Measurements from ENCODE around the gene PLPP4. TPM values are rescaled to one million over a fixed set of nuclear protein-coding genes. Genes with fewer than 3 reads are reported as not detected.

Gene PLPP4
- total and polyA plus RNA-seq, 2 donors = 0.14 to 0.27 TPM

GRCh38 chr10:120460776-120461175 is 3.7 kb downstream of the PLPP4 start:
- DNase-seq (ENCODE audit: low read depth in 6 of 9, low spot score in 9 of 9) = no peak
- H3K9me3 ChIP-seq (ENCODE audit: control insufficient read depth in 2 of 2, insufficient read depth in 1 of 2, low read length in 1 of 2) = no peaks in the 10 kb centered on the region
- H3K4me1 ChIP-seq (ENCODE audit: control insufficient read depth in 2 of 2, insufficient read depth in 2 of 2, low read length in 2 of 2) = peaks cover 0 to 9% of the 10 kb centered on the region in 2 donors
- peaks cover 24 to 32% of the 10 kb centered on the region in 2 donors for H3K27me3 ChIP-seq (ENCODE audit: control insufficient read depth in 2 of 2, insufficient read depth in 1 of 2, low read length in 1 of 2)
- H3K4me3 ChIP-seq (ENCODE audit: low read length in 2 of 2) = no peak overlapping the region
- no peaks in the 10 kb centered on the region for H3K36me3 ChIP-seq (ENCODE audit: control insufficient read depth in 2 of 2, insufficient read depth in 2 of 2, low read length in 1 of 2)
- H3K27ac ChIP-seq (ENCODE audit: low read depth in 1 of 2, low read length in 1 of 2) = no peak overlapping the region

GRCh38 chr10:120462018-120462682 is 5.1 kb downstream of the PLPP4 start:
- H3K9me3 ChIP-seq (ENCODE audit: control insufficient read depth in 2 of 2, insufficient read depth in 1 of 2, low read length in 1 of 2) = no peaks in the 10 kb centered on the region
- H3K4me1 ChIP-seq (ENCODE audit: control insufficient read depth in 2 of 2, insufficient read depth in 2 of 2, low read length in 2 of 2) = peaks cover 0 to 2% of the 10 kb centered on the region in 2 donors
- WGBS = 97% methylated on average over 8 of the region's 8 CpGs
- no peak overlapping the region for H3K4me3 ChIP-seq (ENCODE audit: low read length in 2 of 2)
- no peak for DNase-seq (ENCODE audit: low read depth in 6 of 9, low spot score in 9 of 9)
- no peak overlapping the region for H3K27ac ChIP-seq (ENCODE audit: low read depth in 1 of 2, low read length in 1 of 2)
- peaks cover 17 to 22% of the 10 kb centered on the region in 2 donors for H3K27me3 ChIP-seq (ENCODE audit: control insufficient read depth in 2 of 2, insufficient read depth in 1 of 2, low read length in 1 of 2)
- no peaks in the 10 kb centered on the region for H3K36me3 ChIP-seq (ENCODE audit: control insufficient read depth in 2 of 2, insufficient read depth in 2 of 2, low read length in 1 of 2)

DNA sequence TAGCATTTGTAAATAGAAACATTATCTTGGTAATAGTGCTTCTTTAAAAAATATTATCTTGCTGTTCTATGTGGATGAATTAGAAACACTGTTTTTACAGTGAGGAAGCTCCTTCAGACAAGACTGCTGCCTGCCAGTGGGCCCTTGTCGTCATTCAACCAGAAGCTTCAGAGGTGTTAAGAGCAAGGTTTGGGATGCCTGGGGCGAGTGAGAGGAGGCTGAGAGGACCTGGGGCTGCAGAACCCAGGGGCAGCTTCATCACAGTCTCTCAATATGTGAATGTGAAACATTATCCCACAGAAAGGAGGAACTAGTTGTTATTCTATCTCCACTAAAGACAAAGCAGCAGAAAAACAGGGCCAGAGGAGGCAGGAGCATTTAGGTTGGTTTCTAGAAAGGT is 8.1 kb downstream of the PLPP4 start:
- no peaks in the 10 kb centered on the region for H3K9me3 ChIP-seq (ENCODE audit: control insufficient read depth in 2 of 2, insufficient read depth in 1 of 2, low read length in 1 of 2)
- no peak for DNase-seq (ENCODE audit: low read depth in 6 of 9, low spot score in 9 of 9)
- no peaks in the 10 kb centered on the region for H3K36me3 ChIP-seq (ENCODE audit: control insufficient read depth in 2 of 2, insufficient read depth in 2 of 2, low read length in 1 of 2)
- H3K4me3 ChIP-seq (ENCODE audit: low read length in 2 of 2) = no peak overlapping the region
- H3K27me3 ChIP-seq (ENCODE audit: control insufficient read depth in 2 of 2, insufficient read depth in 1 of 2, low read length in 1 of 2) = no peaks in the 10 kb centered on the region
- no peaks in the 10 kb centered on the region for H3K4me1 ChIP-seq (ENCODE audit: control insufficient read depth in 2 of 2, insufficient read depth in 2 of 2, low read length in 2 of 2)
- no peak overlapping the region for H3K27ac ChIP-seq (ENCODE audit: low read depth in 1 of 2, low read length in 1 of 2)
- 87% methylated on average over 2 of the region's 2 CpGs for WGBS

GRCh38 chr10:120466006-120466405 is 9.0 kb downstream of the PLPP4 start:
- DNase-seq (ENCODE audit: low read depth in 6 of 9, low spot score in 9 of 9) = no peak
- H3K27ac ChIP-seq (ENCODE audit: low read depth in 1 of 2, low read length in 1 of 2) = no peak overlapping the region
- WGBS = 98% methylated on average over 2 of the region's 2 CpGs

DNA sequence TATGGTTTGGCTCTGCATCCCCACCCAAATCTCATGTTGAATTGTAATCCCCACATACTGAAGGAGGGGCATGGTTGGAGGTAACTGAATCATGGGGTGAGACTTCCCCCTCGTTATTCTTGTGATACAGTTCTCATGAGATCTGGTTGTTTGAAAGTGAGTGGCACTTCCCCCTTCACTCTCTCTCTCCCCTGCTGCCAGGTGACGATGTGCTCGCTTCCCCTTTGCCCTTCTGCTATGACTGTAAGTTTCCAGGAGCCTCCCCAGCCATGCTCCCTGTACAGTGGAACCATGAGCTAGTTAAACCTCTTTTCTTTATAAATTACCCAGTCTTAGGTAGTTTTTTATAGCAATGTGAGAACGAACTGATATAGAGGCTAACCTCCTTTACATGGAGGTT is 16.6 kb downstream of the PLPP4 start:
- no peak for DNase-seq (ENCODE audit: low read depth in 6 of 9, low spot score in 9 of 9)
- H3K27ac ChIP-seq (ENCODE audit: low read depth in 1 of 2, low read length in 1 of 2) = no peak overlapping the region
- no peaks in the 10 kb centered on the region for H3K36me3 ChIP-seq (ENCODE audit: control insufficient read depth in 2 of 2, insufficient read depth in 2 of 2, low read length in 1 of 2)
- no peak overlapping the region for H3K4me3 ChIP-seq (ENCODE audit: low read length in 2 of 2)
- H3K4me1 ChIP-seq (ENCODE audit: control insufficient read depth in 2 of 2, insufficient read depth in 2 of 2, low read length in 2 of 2) = no peaks in the 10 kb centered on the region
- H3K27me3 ChIP-seq (ENCODE audit: control insufficient read depth in 2 of 2, insufficient read depth in 1 of 2, low read length in 1 of 2) = no peaks in the 10 kb centered on the region
- 63% methylated on average over 4 of the region's 4 CpGs for WGBS
- H3K9me3 ChIP-seq (ENCODE audit: control insufficient read depth in 2 of 2, insufficient read depth in 1 of 2, low read length in 1 of 2) = no peaks in the 10 kb centered on the region

More at GRCh38 chr10:120466006-120466405, 9.0 kb downstream of the PLPP4 start:
- H3K36me3 ChIP-seq (ENCODE audit: control insufficient read depth in 2 of 2, insufficient read depth in 2 of 2, low read length in 1 of 2) = no peaks in the 10 kb centered on the region
- no peak overlapping the region for H3K4me3 ChIP-seq (ENCODE audit: low read length in 2 of 2)
- no peaks in the 10 kb centered on the region for H3K9me3 ChIP-seq (ENCODE audit: control insufficient read depth in 2 of 2, insufficient read depth in 1 of 2, low read length in 1 of 2)
- no peaks in the 10 kb centered on the region for H3K27me3 ChIP-seq (ENCODE audit: control insufficient read depth in 2 of 2, insufficient read depth in 1 of 2, low read length in 1 of 2)
- H3K4me1 ChIP-seq (ENCODE audit: control insufficient read depth in 2 of 2, insufficient read depth in 2 of 2, low read length in 2 of 2) = no peaks in the 10 kb centered on the region

GRCh38 chr10:120474956-120475355 is 17.9 kb downstream of the PLPP4 start:
- no peak overlapping the region for H3K27ac ChIP-seq (ENCODE audit: low read depth in 1 of 2, low read length in 1 of 2)
- H3K4me3 ChIP-seq (ENCODE audit: low read length in 2 of 2) = no peak overlapping the region
- H3K4me1 ChIP-seq (ENCODE audit: control insufficient read depth in 2 of 2, insufficient read depth in 2 of 2, low read length in 2 of 2) = no peaks in the 10 kb centered on the region
- 91% methylated on average over 1 of the region's 1 CpG for WGBS
- H3K27me3 ChIP-seq (ENCODE audit: control insufficient read depth in 2 of 2, insufficient read depth in 1 of 2, low read length in 1 of 2) = no peaks in the 10 kb centered on the region
- no peaks in the 10 kb centered on the region for H3K36me3 ChIP-seq (ENCODE audit: control insufficient read depth in 2 of 2, insufficient read depth in 2 of 2, low read length in 1 of 2)
- DNase-seq (ENCODE audit: low read depth in 6 of 9, low spot score in 9 of 9) = no peak
- H3K9me3 ChIP-seq (ENCODE audit: control insufficient read depth in 2 of 2, insufficient read depth in 1 of 2, low read length in 1 of 2) = no peaks in the 10 kb centered on the region

DNA sequence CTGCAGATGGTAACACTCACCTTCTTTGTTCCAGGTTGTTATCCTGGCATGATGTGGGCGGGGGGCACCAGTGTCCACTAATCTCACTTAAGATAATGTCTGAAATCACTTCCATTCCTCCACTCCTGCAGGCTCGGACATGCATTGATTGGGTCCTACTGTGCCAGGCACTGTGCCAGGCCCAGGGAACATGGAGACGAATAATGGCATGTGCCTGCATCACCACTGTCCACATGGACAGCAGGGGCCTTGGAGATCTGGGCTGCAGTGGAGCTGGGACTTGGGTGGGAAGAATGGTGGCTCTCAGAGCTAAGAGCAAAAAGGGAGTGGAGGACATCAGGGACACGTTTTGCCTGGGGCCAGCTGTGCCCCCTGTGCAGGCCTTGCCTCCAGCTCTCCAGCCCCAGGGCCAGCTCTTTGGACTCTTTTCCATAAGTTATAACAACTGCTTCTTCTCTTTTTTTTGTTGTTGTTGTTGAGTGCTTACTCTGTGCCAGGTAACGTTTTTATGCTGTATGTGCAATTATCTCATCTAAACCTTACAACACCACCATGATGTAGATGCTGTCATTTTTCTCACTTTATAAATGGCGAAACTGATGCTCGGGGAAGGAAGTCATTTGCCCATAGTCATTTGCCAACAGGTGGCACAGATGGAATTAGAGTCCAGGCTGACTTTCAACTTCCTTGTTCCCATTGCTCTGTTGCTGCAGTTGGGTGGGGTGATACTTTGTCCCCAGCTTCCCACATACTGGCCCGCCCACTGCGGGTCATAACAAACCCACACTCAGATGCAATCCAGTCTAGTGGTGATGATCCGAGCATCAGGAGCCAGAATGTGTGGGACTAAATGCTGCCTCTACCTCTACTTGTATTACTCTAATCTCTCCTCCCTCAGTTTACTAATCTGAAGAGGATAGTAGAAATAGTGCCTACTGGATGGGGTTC is 19.1 kb downstream of the PLPP4 start:
- H3K9me3 ChIP-seq (ENCODE audit: control insufficient read depth in 2 of 2, insufficient read depth in 1 of 2, low read length in 1 of 2) = no peaks in the 10 kb centered on the region
- no peaks in the 10 kb centered on the region for H3K27me3 ChIP-seq (ENCODE audit: control insufficient read depth in 2 of 2, insufficient read depth in 1 of 2, low read length in 1 of 2)
- no peaks in the 10 kb centered on the region for H3K4me1 ChIP-seq (ENCODE audit: control insufficient read depth in 2 of 2, insufficient read depth in 2 of 2, low read length in 2 of 2)
- DNase-seq (ENCODE audit: low read depth in 6 of 9, low spot score in 9 of 9) = no peak
- H3K27ac ChIP-seq (ENCODE audit: low read depth in 1 of 2, low read length in 1 of 2) = no peak overlapping the region
- H3K36me3 ChIP-seq (ENCODE audit: control insufficient read depth in 2 of 2, insufficient read depth in 2 of 2, low read length in 1 of 2) = no peaks in the 10 kb centered on the region
- 95% methylated on average over 10 of the region's 10 CpGs for WGBS
- no peak overlapping the region for H3K4me3 ChIP-seq (ENCODE audit: low read length in 2 of 2)

DNA sequence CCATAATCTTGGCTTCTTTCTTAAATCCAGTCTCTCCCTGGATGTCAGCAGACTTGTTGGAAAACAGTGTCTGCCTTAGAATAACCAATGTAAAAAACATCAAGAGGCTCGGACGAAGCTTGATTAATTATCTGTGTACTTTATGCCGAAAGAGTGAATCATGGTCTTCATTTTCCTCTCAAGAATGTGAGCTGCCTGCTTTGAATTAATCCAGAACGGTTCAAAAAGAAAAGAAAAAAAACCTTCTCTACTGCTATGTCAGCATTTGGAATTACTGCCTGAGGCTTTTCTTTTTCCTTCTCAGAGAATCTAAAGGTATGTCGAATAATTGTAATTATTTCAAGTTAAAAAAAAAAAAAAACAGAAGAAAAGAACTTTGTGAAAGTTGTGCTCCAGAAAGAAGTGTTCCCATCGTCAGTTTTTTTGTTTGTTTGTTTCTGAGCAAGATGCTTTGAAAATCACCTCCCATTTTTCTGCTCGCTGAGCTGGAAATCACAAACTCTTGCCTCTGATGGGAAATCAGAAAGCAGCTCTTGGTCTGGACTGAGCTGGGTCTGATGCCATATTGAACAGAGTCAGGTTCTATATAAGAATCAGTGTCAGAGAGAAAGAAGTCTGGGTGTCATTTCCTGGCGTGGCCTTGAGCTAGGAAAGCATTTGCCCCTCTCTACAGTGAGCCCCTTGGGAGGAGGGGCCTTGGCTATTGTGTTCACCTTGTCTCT is 20.2 kb downstream of the PLPP4 start:
- Histone ChIP-seq H3K4me1 (ENCODE audit: control insufficient read depth in 2 of 2, insufficient read depth in 2 of 2, low read length in 2 of 2) (no peaks in the 10 kb centered on the region), H3K4me3 (ENCODE audit: low read length in 2 of 2) (no peak overlapping the region), H3K36me3 (ENCODE audit: control insufficient read depth in 2 of 2, insufficient read depth in 2 of 2, low read length in 1 of 2) (no peaks in the 10 kb centered on the region), H3K27ac (ENCODE audit: low read depth in 1 of 2, low read length in 1 of 2) (no peak overlapping the region), H3K9me3 (ENCODE audit: control insufficient read depth in 2 of 2, insufficient read depth in 1 of 2, low read length in 1 of 2) (no peaks in the 10 kb centered on the region), H3K27me3 (ENCODE audit: control insufficient read depth in 2 of 2, insufficient read depth in 1 of 2, low read length in 1 of 2) (no peaks in the 10 kb centered on the region)
- DNase-seq (ENCODE audit: low read depth in 6 of 9, low spot score in 9 of 9) = no peak
- WGBS = 93% methylated on average over 8 of the region's 8 CpGs

GRCh38 chr10:120477743-120478141 is 20.7 kb downstream of the PLPP4 start:
- H3K27me3 ChIP-seq (ENCODE audit: control insufficient read depth in 2 of 2, insufficient read depth in 1 of 2, low read length in 1 of 2) = no peaks in the 10 kb centered on the region
- 98% methylated on average over 3 of the region's 3 CpGs for WGBS

More at GRCh38 chr10:120477743-120478141, 20.7 kb downstream of the PLPP4 start:
- DNase-seq (ENCODE audit: low read depth in 6 of 9, low spot score in 9 of 9) = no peak
- H3K4me3 ChIP-seq (ENCODE audit: low read length in 2 of 2) = no peak overlapping the region
- H3K9me3 ChIP-seq (ENCODE audit: control insufficient read depth in 2 of 2, insufficient read depth in 1 of 2, low read length in 1 of 2) = no peaks in the 10 kb centered on the region
- H3K36me3 ChIP-seq (ENCODE audit: control insufficient read depth in 2 of 2, insufficient read depth in 2 of 2, low read length in 1 of 2) = no peaks in the 10 kb centered on the region
- H3K27ac ChIP-seq (ENCODE audit: low read depth in 1 of 2, low read length in 1 of 2) = no peak overlapping the region
- H3K4me1 ChIP-seq (ENCODE audit: control insufficient read depth in 2 of 2, insufficient read depth in 2 of 2, low read length in 2 of 2) = no peaks in the 10 kb centered on the region
